Stimulated activated CD4-positive, alpha-beta T cell treated with anti-CD3 and anti-CD28 coated beads, Interleukin-1b, Interleukin-23, amount 100 ng/mL, for 24 hours (primary cell): ENCODE results near the gene SLC25A12.
"Not testable (repeated sequence)": the region's sequence is repeated elsewhere in the genome, so short reads cannot be mapped to it uniquely, and the experiment has no call there.

ENCODE experiments used
- DNase-seq, 4 experiments: peaks; one replicate each; pipeline ENCODE4 v3.0.0-alpha.2; 2020; ENCODE audit warnings: low read depth in 4 of 4, low spot score in 1 of 4

The SLC25A12 gene, protein sequence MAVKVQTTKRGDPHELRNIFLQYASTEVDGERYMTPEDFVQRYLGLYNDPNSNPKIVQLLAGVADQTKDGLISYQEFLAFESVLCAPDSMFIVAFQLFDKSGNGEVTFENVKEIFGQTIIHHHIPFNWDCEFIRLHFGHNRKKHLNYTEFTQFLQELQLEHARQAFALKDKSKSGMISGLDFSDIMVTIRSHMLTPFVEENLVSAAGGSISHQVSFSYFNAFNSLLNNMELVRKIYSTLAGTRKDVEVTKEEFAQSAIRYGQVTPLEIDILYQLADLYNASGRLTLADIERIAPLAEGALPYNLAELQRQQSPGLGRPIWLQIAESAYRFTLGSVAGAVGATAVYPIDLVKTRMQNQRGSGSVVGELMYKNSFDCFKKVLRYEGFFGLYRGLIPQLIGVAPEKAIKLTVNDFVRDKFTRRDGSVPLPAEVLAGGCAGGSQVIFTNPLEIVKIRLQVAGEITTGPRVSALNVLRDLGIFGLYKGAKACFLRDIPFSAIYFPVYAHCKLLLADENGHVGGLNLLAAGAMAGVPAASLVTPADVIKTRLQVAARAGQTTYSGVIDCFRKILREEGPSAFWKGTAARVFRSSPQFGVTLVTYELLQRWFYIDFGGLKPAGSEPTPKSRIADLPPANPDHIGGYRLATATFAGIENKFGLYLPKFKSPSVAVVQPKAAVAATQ

DNA sequence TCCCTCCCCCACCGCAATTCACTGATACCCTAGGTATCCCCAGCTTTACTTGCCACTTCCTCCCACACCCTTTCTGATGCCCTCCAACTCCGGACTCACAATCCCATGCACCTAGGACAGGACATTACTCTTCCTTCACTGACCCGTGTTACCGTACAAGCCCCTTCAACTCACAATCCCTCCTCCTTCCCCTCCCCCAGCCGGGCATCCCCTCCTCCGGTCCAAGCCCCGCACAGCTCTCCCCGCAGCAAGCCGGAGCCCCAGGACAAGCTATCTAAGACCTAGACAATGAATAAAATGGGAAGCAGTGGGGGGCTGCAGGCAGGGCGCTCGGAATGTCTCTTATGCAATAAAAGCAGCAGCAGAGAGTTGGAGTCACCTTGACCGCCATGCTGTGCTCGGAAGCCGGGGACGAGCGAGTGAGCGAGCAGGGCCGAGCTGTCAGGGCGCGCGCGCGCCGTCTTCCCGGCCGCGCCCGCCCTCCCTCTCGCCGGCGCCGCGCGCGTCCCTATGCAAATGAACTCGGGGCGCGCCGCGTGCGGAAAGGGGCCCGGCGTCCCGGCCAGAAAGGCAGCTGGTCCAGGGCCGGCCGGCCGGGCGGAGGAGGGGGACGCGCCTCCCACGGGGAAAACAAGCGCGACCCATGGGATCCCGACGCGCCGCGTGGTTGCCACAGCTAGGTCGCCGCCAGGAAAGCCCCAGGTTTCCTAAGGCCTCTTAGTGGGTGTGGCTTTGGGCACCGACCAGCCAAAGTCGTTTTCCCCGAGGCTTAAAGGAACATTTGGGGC is at the start of gene SLC25A12:
Gene SLC25A12 (minus strand): TSS at position 421 of the 788 bp plus-strand sequence. CDS start 30 bp downstream, at position 391.
- peak; percentile 34 to 70 (median 54) for DNase-seq

DNA sequence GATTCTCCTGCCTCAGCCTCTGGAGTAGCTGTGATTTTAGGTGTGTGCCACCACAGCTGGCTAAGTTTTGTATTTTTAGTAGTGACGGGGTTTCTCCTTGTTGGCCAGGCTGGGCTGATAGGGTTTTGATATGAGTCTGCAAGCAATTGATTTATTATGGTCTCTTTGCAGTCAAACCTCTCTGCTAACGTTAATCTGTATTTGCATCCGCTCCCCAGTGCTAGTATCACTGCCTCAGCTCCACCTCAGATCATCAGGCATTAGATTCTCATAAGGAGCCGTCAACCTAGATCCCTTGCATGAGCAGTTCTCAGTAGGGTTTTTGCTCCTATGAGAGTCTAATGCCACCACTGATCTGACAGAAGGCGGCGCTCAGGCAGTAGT is 47.3 kb upstream of the SLC25A12 start:
- no peak for DNase-seq

DNA sequence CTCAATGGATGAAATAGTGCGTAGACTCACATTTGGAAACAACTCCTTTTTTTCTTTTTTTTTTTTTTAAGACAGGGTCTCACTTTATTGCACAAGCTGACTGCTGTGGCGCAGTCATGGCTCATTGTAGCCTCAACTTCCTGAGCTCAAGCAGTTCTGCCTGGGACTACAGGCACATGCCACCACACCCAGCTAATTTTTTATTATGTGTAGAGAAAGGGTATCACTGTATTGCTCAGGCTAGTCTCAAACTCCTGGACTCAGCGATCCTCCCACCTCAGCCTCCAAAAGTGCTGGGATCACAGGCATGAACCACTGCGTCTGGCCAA is 45.7 kb upstream of the SLC25A12 start:
- DNase-seq: no peak

DNA sequence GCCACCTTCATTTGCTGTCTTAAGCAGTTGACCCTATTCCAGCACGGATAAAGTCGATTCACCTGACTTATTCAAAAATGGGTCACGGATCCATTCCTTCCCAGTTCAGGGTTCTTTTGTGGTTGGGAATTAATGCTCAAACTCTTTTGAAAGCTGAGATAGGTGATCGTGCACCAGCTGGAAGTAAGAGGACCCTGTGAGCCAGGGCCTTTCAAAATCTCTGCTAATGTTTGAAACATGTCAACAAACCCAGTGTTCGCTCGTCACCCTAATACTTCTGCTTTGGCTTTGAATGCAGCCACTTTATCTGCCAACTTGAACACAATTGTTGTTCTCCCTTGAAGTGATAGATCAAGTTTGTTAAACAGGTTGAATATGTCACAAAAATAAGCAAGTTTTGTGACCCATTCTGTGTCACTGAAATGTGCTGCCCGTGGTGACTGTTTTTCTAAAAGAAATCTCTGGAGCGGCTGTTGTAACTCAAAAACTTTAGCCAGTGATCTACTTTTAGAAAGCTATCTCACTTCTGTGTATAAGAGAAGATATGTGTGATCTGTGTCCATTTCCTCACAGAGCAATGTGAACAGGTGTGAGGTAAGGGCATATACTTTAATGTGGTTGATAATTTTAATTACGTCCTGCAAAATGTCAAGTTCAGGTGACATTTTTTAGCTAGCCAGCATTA is 45.2 kb upstream of the SLC25A12 start:
- no peak for DNase-seq

DNA sequence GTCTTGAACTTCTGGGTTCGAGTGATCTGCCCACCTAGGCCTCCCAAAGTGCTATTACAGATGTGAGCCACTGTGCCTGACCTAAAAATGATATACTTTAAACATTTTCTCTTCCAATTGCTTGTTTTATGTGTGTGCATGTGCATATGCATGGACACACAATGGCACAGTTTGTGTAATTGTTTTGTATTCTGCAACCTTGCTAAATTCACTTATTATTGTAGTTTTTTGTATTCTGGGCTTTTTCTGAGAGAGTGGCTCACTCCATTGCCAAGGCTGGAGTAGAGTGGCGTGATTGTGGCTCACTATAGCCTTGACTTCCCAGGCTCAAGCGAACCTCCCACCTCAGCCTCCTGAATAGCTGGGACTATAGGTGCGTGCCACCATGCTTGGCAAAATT is 36.3 kb upstream of the SLC25A12 start:
- no peak for DNase-seq

DNA sequence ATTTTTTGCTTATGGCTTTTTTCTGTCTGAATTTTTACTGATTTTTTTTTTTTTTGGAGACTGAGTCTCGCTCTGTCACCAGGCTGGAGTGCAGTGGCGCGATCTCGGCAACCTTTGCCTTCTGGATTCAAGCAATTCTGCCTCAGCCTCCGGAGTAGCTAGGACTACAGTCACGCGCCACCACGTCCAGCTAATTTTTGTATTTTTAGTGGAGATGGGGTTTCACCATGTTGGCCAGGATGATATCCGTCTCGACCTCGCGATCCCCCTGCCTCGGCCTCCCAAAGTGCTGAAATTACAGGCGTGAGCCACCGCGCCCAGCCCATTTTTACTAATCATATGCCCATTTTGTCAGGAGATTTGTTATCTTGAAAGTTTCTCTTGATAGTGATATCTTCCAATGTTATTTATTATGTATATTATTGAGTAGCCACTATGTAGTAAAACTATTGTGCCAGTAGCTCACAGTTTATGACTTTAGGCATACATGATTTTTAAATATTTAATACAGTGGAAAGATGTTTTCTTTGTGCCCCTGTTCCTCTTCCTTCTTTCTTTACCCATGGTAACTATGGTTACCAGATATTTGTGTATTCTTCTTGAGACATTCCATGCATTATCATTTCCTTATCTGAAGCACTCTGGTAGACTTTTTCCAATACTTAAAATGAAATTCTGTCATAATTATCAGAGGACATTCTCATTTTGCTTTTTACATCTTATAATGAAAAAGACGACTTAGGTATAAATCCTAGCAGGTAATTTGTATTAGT is 30.3 kb upstream of the SLC25A12 start:
- DNase-seq: no peak

DNA sequence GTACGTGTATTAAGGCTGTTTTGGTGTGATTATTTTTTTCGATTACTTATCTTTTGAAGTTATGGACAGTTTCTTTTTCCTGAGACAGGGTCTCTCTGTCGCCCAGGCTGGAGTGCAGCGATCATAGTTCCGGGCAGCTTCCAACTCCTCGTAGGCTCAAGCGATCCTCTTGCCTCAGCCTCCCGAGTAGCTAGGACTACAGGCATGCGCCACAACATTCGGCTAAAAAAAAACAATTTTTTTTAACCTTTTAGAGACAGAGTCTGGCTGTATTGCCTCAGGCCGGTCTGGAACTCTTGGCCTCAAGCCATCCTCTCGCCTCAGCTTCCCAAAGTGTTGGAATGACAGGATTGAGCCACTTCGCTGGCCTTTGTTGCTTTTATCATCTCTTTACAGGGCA is 29.2 kb upstream of the SLC25A12 start:
- DNase-seq: no peak

DNA sequence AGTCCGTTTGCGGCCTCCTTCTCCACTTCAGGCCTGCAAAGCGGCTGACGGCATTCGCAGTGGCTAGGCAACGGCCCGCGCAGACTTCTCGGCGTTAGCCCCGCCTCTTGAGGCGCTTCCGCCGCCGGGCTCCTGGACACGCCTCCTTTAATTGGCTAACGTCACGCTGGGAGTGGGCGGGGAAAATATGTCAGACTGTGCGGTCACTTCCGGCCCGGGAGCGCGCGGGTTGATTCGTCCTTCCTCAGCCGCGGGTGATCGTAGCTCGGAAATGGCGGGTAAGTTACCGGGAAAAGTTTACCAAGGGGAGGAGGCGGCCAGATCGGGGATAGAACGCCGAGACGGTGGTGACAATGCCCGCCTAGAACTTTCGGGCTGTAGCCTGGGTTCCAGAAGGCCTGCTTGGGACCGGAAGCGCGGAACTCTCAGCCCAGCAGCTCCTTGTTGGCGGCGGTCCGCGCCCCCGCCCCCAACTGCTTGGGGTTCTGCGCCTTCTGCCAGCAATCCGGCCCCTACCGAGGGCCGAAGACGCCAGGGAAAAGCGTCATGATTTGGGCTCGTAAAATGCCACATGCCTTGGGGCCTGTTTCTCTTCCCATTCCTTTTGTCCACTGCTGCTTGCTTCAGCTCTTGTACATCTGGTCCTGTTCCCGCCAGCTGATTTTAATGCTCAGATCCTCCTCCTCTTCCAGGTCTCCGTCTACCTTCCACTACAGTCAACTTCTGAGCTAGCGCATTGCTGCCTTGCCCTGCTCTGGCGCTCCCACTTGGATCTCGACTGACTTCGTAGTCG is 28.4 kb upstream of the SLC25A12 start, which contains the start of gene HAT1:
Gene HAT1 (plus strand): TSS at position 232 of the 793 bp plus-strand sequence. CDS start 40 bp downstream, at position 272.
- peak; percentile 95 to 99 (median 98) for DNase-seq

DNA sequence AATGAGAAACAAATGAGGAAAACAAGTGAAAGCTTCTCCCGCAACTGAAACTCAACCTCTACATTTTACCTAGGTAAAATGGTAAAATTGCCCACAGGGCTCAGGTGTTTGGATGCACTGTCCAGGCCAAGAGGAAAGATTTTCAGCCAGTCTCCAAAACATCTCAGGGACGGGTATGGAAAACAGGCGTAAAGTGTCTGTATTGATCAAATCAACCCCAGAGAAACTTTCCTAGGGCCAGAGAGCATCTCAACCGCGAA is 27.9 kb upstream of the SLC25A12 start:
- no peak for DNase-seq

DNA sequence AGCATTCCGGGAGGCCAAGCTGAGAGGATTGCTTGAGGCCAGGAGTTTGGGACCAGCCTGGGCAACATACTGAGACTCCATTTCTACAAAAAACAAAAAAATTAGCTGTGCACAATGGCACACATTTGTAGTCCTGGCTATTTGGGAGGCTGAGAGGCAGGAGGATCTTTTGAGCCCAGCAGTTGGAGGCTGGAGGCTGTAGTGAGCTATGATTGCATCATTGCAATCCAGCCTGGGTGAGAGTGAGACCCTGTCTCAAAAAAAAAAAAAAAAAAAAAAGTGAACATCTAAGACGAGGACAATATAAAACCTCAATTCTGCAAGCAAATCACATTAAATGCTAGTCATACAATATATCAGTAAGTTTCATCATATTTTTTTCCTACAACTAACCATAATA is 25.4 kb upstream of the SLC25A12 start:
- no peak for DNase-seq

DNA sequence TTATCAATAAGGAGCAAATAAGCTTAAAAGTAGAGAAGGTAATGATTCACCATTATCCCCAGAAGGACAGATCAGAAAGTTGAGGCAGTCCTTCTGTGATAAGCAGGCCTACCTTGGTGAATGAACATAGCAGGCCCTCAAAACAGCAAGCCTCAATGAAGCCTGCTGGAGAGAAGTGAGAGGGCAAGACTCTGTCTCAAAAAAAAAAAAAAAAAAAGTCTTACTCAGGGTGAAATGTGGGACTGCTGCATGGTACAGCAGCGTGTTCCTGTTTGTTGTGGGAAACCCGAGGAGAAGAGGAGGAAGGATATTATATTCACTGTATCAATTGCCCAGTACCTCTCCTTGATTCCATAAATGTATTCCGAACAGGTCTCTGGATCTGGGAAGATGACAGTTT is 19.5 kb upstream of the SLC25A12 start:
- no peak for DNase-seq

DNA sequence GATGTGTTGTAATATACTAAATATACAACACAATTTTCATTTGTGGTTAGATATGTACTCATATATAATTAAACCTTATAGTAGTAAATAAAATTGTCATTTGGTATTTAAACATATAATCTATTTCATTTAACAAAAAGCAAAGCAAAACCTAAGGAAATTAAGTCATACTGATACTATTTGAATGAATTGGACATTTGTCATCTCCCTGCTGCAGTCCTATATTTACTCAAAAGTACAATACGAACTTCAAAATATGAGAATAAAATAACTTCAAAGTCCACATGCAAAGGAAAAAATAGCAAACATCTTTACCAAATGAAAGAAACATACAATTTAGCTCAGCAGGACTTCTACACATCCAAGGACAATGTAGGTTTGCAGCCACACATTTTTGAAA is 16.4 kb upstream of the SLC25A12 start:
- DNase-seq: no peak

DNA sequence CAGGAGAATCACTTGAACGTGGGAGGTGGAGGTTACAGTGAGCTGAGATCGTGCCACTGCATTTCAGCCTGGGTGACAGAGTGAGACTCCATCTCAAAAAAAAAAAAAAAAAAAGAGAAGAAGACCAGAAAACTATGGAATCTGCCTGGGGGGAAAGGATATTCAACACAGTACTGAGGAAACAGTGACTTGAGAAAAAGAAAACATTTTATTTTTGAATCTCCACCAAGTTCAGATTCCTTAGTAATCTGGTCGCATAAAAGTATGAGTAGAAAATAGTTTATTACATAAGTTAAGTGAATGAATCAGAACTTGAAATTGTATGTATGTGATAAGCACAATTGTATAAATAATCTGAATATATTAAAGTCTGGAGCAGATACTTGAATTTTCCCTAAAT is 15.2 kb upstream of the SLC25A12 start:
- DNase-seq: no peak

DNA sequence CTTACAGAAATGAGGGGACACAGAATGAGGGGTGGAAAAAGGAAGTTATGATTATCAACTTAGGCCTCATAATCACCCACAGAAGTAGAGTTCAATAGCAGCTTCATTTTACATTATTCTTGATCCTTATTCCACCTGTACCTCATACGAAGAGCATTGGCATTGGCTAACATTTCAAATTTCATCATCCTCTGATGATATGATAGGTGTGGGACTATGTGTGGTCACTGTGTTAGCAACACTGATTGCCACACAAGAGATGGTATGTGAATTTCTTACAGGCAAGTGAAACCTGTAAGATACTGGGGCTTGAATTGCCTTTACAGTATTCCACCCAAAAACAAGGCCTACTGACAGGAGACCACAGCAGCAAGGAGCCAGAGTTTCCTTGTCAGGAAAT is 14.2 kb upstream of the SLC25A12 start:
- no peak for DNase-seq

DNA sequence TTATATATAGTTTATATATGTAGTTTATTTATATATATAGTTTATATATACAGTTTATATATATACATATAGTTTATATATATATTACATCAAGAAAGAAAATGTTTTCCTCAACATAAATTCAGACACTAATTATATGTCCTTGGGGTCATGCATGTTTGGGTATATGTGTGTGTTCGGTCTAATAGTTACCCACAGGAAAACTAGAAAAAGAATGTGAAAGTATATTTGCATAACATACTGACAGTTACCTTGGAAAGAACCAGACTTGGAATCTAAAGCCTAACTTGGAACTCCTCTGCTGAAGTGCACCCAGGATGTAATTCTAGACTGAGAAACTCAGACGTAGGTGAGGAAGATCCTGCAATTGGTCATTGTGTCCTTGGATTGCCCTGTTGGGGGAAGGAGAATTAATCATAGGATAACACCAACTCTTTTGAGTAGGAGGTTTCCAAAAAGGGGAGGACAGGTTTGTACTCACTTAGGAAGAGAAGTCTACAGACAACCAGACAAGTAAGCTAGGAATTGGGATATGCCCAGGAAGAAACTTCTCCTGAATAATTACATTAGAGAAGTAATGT is 8.9 kb upstream of the SLC25A12 start:
- no peak for DNase-seq

DNA sequence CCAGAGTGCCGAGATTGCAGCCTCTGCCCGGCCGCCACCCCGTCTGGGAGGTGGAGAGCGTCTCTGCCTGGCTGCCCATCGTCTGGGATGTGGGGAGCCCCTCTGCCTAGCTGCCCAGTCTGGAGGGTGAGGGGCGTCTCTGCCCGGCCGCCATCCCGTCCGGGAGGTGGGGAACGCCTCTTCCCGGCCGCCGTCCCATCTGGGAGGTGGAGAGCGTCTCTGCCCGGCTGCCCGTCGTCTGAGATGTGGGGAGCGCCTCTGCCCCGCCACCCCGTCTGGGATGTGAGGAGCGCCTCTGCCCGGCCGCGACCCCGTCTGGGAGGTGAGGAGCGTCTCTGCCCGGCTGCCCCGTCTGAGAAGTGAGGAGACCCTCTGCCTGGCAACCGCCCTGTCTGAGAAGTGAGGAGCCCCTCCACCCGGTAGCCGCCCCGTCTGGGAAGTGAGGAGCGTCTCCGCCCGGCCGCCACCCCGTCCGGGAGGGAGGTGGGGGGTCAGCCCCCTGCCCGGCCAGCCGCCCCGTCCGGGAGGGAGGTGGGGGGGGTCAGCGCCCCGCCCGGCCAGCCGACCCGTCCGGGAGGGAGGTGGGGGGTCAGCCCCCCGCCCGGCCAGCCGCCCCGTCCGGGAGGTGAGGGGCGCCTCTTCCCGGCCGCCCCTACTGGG is 5.7 kb upstream of the SLC25A12 start:
- DNase-seq: not testable (repeated sequence)

DNA sequence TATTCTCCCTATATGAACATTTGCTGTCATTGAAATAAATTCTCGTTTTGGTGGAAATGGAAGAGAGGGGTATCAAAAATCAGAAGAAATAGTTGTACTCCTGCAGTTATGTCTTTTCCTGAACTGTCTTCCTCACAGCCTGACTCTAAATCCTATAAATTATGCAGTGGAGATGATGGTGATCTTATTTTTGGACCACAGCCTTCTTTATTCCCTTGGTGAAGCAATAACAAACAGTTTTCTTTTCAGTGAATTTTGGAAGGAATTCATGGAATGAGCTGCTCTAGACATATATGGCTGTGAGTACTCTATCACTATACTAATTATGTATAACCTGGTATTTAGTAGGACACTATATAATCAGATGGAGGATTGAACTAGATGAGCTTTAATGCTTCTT is 1.7 kb upstream of the SLC25A12 start:
- DNase-seq: no peak

DNA sequence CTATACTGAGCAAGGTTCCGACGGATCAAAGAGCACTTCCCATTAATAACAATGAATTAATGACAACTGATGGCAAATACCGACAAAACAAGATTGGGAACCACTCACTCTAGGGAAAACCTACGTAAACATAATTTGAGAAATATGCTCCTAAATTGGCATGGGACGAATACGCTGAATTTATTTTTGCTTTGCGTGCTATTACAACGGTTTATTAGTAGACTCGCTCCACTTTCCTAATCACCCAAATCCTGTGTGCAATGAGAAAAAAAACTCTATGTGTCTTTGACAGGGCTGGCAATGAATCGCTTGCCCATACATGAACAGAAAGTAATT is 536 bp upstream of the SLC25A12 start:
- no peak for DNase-seq

DNA sequence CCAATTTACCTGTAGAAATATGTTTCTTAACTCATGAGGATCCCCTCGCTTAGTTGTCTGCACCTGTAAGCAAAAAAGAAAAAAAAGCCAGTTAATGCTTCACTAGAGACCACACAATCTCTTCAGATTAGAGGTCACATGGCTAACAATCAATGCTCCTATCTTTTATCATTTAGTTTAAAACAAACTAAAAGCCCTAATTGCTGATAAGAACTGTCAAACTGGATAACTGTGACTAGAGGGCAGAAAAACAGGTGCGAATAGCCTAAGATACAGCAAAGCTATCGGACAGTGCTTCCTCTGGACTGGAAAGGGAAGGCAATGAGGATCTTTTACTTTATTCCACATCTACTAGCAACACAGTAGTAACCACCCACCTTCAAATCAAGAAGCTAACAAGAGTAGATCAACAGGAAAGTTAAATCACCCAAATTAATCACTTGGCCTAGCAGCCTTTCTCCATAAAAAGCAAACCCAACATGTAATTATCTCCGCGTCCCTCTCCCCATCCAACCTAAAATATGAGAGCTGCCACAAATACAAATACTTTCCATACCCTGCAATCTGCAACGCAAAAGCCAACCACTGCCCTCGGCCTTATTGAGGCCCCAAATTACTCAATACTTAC is 734 bp downstream of the SLC25A12 start:
- DNase-seq: no peak
